HUES6 (cell line): Measurements from ENCODE around the gene DHX36.

Source experiments
- H3K27ac ChIP-seq: 2 replicates; pipeline ENCODE4 v1.7.0; 2013; ENCODE audit warnings: low read depth, mild to moderate bottlenecking, low read length, inconsistent platforms
- H3K27me3 ChIP-seq: 2 replicates; pipeline ENCODE4 v1.6.1; 2013; ENCODE audit warnings: low read length; ENCODE audit not compliant: control insufficient read depth, insufficient read depth
- H3K36me3 ChIP-seq: 2 replicates; pipeline ENCODE4 v1.6.1; 2013; ENCODE audit warnings: low read length; ENCODE audit not compliant: control insufficient read depth, insufficient read depth
- H3K4me1 ChIP-seq: 2 replicates; pipeline ENCODE4 v1.6.1; 2013; ENCODE audit warnings: low read length; ENCODE audit not compliant: control insufficient read depth, insufficient read depth
- H3K4me3 ChIP-seq: 2 replicates; pipeline ENCODE4 v1.5.1; 2013; ENCODE audit warnings: low read depth, low read length
- H3K9ac ChIP-seq: one replicate; pipeline ENCODE4 v1.6.1; 2013; ENCODE audit warnings: mild to moderate bottlenecking, low read length
- H3K9me3 ChIP-seq: 2 replicates; pipeline ENCODE4 v1.6.1; 2013; ENCODE audit warnings: low read depth, low read length; ENCODE audit not compliant: control insufficient read depth, insufficient read depth

DHX36 gene

GRCh38 chr3:154224866-154225265 is 99.4 kb downstream of the DHX36 start:
- Histone ChIP-seq H3K9ac (no peak overlapping the region), H3K4me3 (no peak overlapping the region), H3K27ac (no peak overlapping the region), H3K36me3 (no peaks in the 10 kb centered on the region), H3K4me1 (peaks cover 7% of the 10 kb centered on the region), H3K9me3 (no peaks in the 10 kb centered on the region), H3K27me3 (no peaks in the 10 kb centered on the region)

GRCh38 chr3:154224366-154224765 is 99.9 kb downstream of the DHX36 start:
- Histone ChIP-seq H3K27me3 (no peaks in the 10 kb centered on the region), H3K27ac (no peak overlapping the region), H3K9me3 (no peaks in the 10 kb centered on the region), H3K4me1 (peaks cover 7% of the 10 kb centered on the region), H3K4me3 (no peak overlapping the region), H3K36me3 (no peaks in the 10 kb centered on the region), H3K9ac (no peak overlapping the region)

GRCh38 chr3:154223519-154223918 is 100.8 kb downstream of the DHX36 start:
- no peak overlapping the region for H3K9ac ChIP-seq
- no peaks in the 10 kb centered on the region for H3K9me3 ChIP-seq
- no peak overlapping the region for H3K27ac ChIP-seq
- no peaks in the 10 kb centered on the region; the same call in 1 of the 2 replicates for H3K36me3 ChIP-seq
- H3K4me3 ChIP-seq: no peak overlapping the region
- H3K27me3 ChIP-seq: no peaks in the 10 kb centered on the region
- H3K4me1 ChIP-seq: peaks cover 2% of the 10 kb centered on the region
